Heart right ventricle (tissue), 16 donors: ENCODE measurements around the gene LGR6. TPM values are rescaled to one million over a fixed set of nuclear protein-coding genes. Genes with fewer than 3 reads are reported as not detected.

Source experiments
- ATAC-seq, 8 donors: fragments of 200-7000 bp; cut with Tn5 transposase; one replicate each; pipeline ENCODE4 v1.9.1; 2020; ENCODE audit warnings: mild to moderate bottlenecking in 8 of 8, moderate library complexity in 8 of 8, moderate number of reproducible peaks in 1 of 8
- DNase-seq, 2 donors: peaks; one replicate each; pipeline ENCODE4 v3.0.0-alpha.2; 2020
- H3K27ac ChIP-seq, 10 donors: fragments of 200-600 bp; sonication (generic) in 2 of 10; one replicate each; pipeline versions ENCODE4 v1.5.0 to v1.8.0; 2020 to 2022; ENCODE audit warnings: mild to moderate bottlenecking in 3 of 10
- H3K27me3 ChIP-seq, 7 donors: fragments of 200-600 bp; one replicate each; pipeline ENCODE4 v1.8.0; 2021 to 2022; ENCODE audit warnings: mild to moderate bottlenecking in 2 of 7
- H3K36me3 ChIP-seq, 9 donors: fragments of 200-600 bp; sonication (generic) in 1 of 9; one replicate each; pipeline versions ENCODE4 v1.5.0 to v1.8.0; 2020 to 2022; ENCODE audit warnings: mild to moderate bottlenecking in 2 of 9
- H3K4me1 ChIP-seq, 9 donors: fragments of 200-600 bp; sonication (generic) in 1 of 9; one replicate each; pipeline versions ENCODE4 v1.5.0 to v1.8.0; 2020 to 2022; ENCODE audit warnings: mild to moderate bottlenecking in 4 of 9
- H3K4me3 ChIP-seq, 10 donors: fragments of 200-600 bp; sonication (generic) in 2 of 10; one replicate each; pipeline versions ENCODE4 v1.5.0 to v1.8.0; 2020 to 2022; ENCODE audit warnings: mild to moderate bottlenecking in 7 of 10, moderate library complexity in 2 of 10
- H3K9me3 ChIP-seq, 11 donors: fragments of 200-600 bp in 10 of 11; sonication (generic) in 2 of 11; one replicate each; pipeline versions ENCODE4 v1.5.0 to v1.8.0; 2013 to 2022; ENCODE audit warnings: mild to moderate bottlenecking in 2 of 11, control low read depth in 1 of 11, moderate library complexity in 1 of 11
- CTCF ChIP-seq, 9 donors: fragments of 200-600 bp; sonication (generic) in 2 of 9; IDR thresholded peaks; one replicate each; pipeline versions ENCODE4 v1.5.0 to v1.8.0; 2021 to 2022; ENCODE audit warnings: antibody characterized with exemption in 9 of 9, mild to moderate bottlenecking in 5 of 9, moderate library complexity in 1 of 9
- whole genome bisulfite sequencing, 2 donors: extraction: QIAGEN DNeasy Blood & Tissue Kit; methylation state at CpG; one replicate each; pipeline ENCODE4 v1.1.7; 2013; ENCODE audit warnings: inconsistent platforms in 1 of 2; 5-methylcytosine and 5-hydroxymethylcytosine counted together
- intact Hi-C, 10 donors: fragments of 100-400 bp; cut with DNase I; formaldehyde crosslinking; loops; one replicate each; pipeline versions ENCODE4 v1.11.1 to v1.14.2; 2022
- polyA plus RNA-seq, 2 donors: library from polyadenylated mRNA; stranded (reverse); fragments of 200-250 nt; gene quantifications; one replicate each; pipeline ENCODE4 v1.2.3, GENCODE V29; 2013
- total RNA-seq, 10 donors: library from RNA; stranded (reverse); fragmentation: NEBNext Ultra II Directional in 3 of 10; extraction: Animal tissue kit (Norgen Biotek cat#: 25700) in 3 of 10; gene quantifications; one replicate each; pipeline versions ENCODE4 v1.2.1 to v1.2.4, GENCODE V29; 2021 to 2023
- donor health status: Arrhythmogenic right ventricular cardiomyopathy.
- donor health status: ischemic (EF 13 %, LVEDD 7.1; RV severe dilation, severe dysfunction).
- donor health status: healthy with polysubstance abuse.
- donor health status: DM: no; HTN: yes; CAD: no.
- donor health status: DM: no; HTN: no; CAD: no.
- donor health status: ischemic (EF 25% LVEDD 6.9; RV normal size, moderate dysfunction).
- donor health status: ischemic (EF 25% LVEDD 5.7; RV mildly dilated, moderate dysfunction).
- donor health status: healthy.
- donor health status: DM: yes; HTN: yes; CAD: no.
- donor health status: Ischemic cardiomyopathy.
- donor health status: ischemic (EF 35%, LVEDD 5.7; RV mildly dilated, moderate dysfunction).
- donor health status: nonischemic (EF 11% LVEDD 7.7; RV severe dilation, severe dysfunction).
- donor health status: DM: yes; HTN: yes; CAD: no.
- donor health status: PGD.
- donor health status: ischemic (EF 29% LVEDD 5.4; RV normal size, mild dysfunction).
- donor health status: nonischemic (EF 23%, LVEDD 6.1; RV moderate dilation, normal function).

Gene LGR6
- total and polyA plus RNA-seq, 12 donors, result 0.19 to 13.5 (median 2.2) TPM

GRCh38 chr1:202292773-202293172 lies 99.2 kb downstream of the LGR6 start:
- TF ChIP-seq CTCF (IDR thresholded peaks at IDR 0.05), result no peak
- Histone ChIP-seq H3K4me3 (no peak overlapping the region), H3K27me3 (no peaks in the 10 kb centered on the region), H3K4me1 (peaks cover 0 to 22% (median 0%) of the 10 kb centered on the region in 9 donors), H3K9me3 (no peaks in the 10 kb centered on the region), H3K36me3 (no peaks in the 10 kb centered on the region), H3K27ac (peak overlapping the region in 3 of 10 donors; percentile 10 to 29 (median 15))
- WGBS, 2 donors, result 98 to 100% methylated on average over 1 of the region's 1 CpG
- no peak for DNase-seq
- intact Hi-C loops, result no loop called here
- ATAC-seq, result no peak

DNA sequence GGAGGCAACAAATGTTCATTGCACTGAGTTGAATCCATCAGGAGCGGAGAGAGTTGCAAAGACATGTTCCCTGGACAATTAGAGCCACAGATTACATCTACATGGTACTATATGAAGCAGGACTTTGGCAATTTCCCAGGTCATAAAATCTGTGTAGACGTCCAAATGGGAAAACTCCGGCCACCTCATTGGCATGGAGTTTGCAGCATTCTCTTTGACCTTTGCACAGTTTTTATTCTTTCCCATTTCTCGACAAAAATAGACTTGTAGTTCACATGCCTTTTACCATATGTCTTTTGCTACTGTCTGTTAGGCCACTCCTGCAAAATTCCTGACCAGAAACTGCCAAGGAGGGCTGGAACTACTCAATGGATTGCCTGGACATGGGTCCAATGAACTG lies 100.0 kb downstream of the LGR6 start:
- no peak for TF ChIP-seq CTCF (IDR thresholded peaks at IDR 0.05)
- Histone ChIP-seq H3K4me3 (no peak overlapping the region), H3K9me3 (no peaks in the 10 kb centered on the region), H3K36me3 (no peaks in the 10 kb centered on the region), H3K27ac (no peak overlapping the region), H3K4me1 (peaks cover 0 to 22% (median 0%) of the 10 kb centered on the region in 9 donors), H3K27me3 (no peaks in the 10 kb centered on the region)
- ATAC-seq (no peak), DNase-seq (no peak)
- WGBS, 2 donors, result 60 to 71% methylated on average over 4 of the region's 4 CpGs
- intact Hi-C loops, result no loop called here

- Histone ChIP-seq H3K4me3 (no peak overlapping the region), H3K27me3 (no peaks in the 10 kb centered on the region), H3K27ac (no peak overlapping the region), H3K9me3 (no peaks in the 10 kb centered on the region), H3K4me1 (peaks cover 0 to 16% (median 0%) of the 10 kb centered on the region in 9 donors), H3K36me3 (no peaks in the 10 kb centered on the region)
- DNase-seq, result no peak
- intact Hi-C loops, result no loop called here
- TF ChIP-seq CTCF (IDR thresholded peaks at IDR 0.05), result no peak
- ATAC-seq, result no peak
- WGBS, 2 donors, result 93 to 96% methylated on average over 9 of the region's 9 CpGs
These were observed 108.6 kb downstream of the LGR6 start for GRCh38 chr1:202302166-202302565.

- no peak for TF ChIP-seq CTCF (IDR thresholded peaks at IDR 0.05)
These were observed 110.8 kb downstream of the LGR6 start for GRCh38 chr1:202304375-202304774.

More at GRCh38 chr1:202304375-202304774, 110.8 kb downstream of the LGR6 start:
- Histone ChIP-seq H3K4me1 (peaks cover 0 to 16% (median 0%) of the 10 kb centered on the region in 9 donors), H3K36me3 (no peaks in the 10 kb centered on the region), H3K27ac (peak overlapping the region in 1 of 10 donors; percentile 12), H3K27me3 (no peaks in the 10 kb centered on the region), H3K9me3 (no peaks in the 10 kb centered on the region), H3K4me3 (no peak overlapping the region)
- ATAC-seq, result peak; percentile 46 to 88 (median 55)
- intact Hi-C loops, result no loop called here
- peak; percentile 31 to 41 for DNase-seq
- WGBS, 2 donors, result 41 to 45% methylated on average over 9 of the region's 9 CpGs
